Measurements from ENCODE around the gene TAF4. TPM values are rescaled to one million over a fixed set of nuclear protein-coding genes. Genes with fewer than 3 reads are reported as not detected.

Gene TAF4
- total and polyA plus RNA-seq, 2 of the 13 experiments (the other 11 are each of a cell fraction or from before 2014, with no cell fraction given), result 5.9 to 12.0 TPM

- no peak overlapping the region for H3K9ac ChIP-seq (ENCODE audit: insufficient read depth, low read depth, low read length)
- no peaks in the 10 kb centered on the region for H3K36me3 ChIP-seq (replicated peaks in 1 of 2; ENCODE audit: control insufficient read depth in 1 of 2, insufficient read depth in 2 of 2, low read length in 2 of 2)
- H3K79me2 ChIP-seq (ENCODE audit: insufficient read depth, low read length), result no peaks in the 10 kb centered on the region
- in situ Hi-C loops (cut with HindIII; ENCODE audit: extremely low pct_ligation_motif_present, low pct_unique_long_range_greater_than_20kb), result no loop called here
- POLR2A ChIA-PET, result no interaction called here
- WGBS (ENCODE audit: low lambda C conversion rate), result 19% methylated on average over 9 of the region's 9 CpGs
- ATAC-seq, result no peak
- no peaks in the 10 kb centered on the region; the same call in 1 of the 2 replicates for H4K20me1 ChIP-seq (ENCODE audit: insufficient read depth, low read length)
- no peak for FAIRE-seq
- no peak overlapping the region for H2AFZ ChIP-seq (ENCODE audit: low read length)
- no peak overlapping the region for H3K27ac ChIP-seq (ENCODE audit: extremely low read length, insufficient read depth, low read length)
- H3K4me3 ChIP-seq (replicated peaks in 1 of 3; ENCODE audit: insufficient read depth in 1 of 3, low read depth in 2 of 3, low read length in 3 of 3), result no peak overlapping the region
- CTCF ChIA-PET (ENCODE audit: low intra/inter-chr PET ratio, low total read pairs), result no interaction called here
- no TSS peak for BruUV-seq (replicated peaks)
- no peak overlapping the region for H3K4me2 ChIP-seq (ENCODE audit: low read depth, low read length)
- peaks cover 12 to 46% of the 10 kb centered on the region in 2 experiments for H3K27me3 ChIP-seq (ENCODE audit: control insufficient read depth in 1 of 2, insufficient read depth in 2 of 2, low read length in 2 of 2)
- no peaks in the 10 kb centered on the region for H3K9me3 ChIP-seq (ENCODE audit: low read length)
- DNase-seq (ENCODE audit: low spot score), result no peak
- intact Hi-C loops (cut with micrococcal nuclease; ENCODE audit: unreplicated experiment), result no loop called here
- H3K4me1 ChIP-seq (ENCODE audit: insufficient read depth, low read length), result no peaks in the 10 kb centered on the region
- TF ChIP-seq STAG1 (CRISPR knock-in tag; IDR thresholded peaks at IDR 0.05), result no peak
- no peak for TF ChIP-seq PRDM4 (CRISPR knock-in tag; IDR thresholded peaks at IDR 0.05; ENCODE audit: borderline replicate concordance)
- TF ChIP-seq ARNT2 (CRISPR knock-in tag; IDR thresholded peaks at IDR 0.05; ENCODE audit: low read depth), result no peak
- TF ChIP-seq YEATS2 (CRISPR knock-in tag; IDR thresholded peaks at IDR 0.05; ENCODE audit: borderline replicate concordance), result no peak
- peak; percentile 98 for TF ChIP-seq MNT (IDR thresholded peaks at IDR 0.05)
- no peak for TF ChIP-seq ZNF281 (CRISPR knock-in tag; IDR thresholded peaks at IDR 0.05; ENCODE audit: borderline replicate concordance)
- TF ChIP-seq SP5 (CRISPR knock-in tag; IDR thresholded peaks at IDR 0.05; ENCODE audit: borderline replicate concordance, low read depth), result no peak
- no peak for TF ChIP-seq FOXP4 (CRISPR knock-in tag; IDR thresholded peaks at IDR 0.05)
- no peak for TF ChIP-seq ZNF644 (CRISPR knock-in tag; IDR thresholded peaks at IDR 0.05; ENCODE audit: low read depth)
- TF ChIP-seq ISX (CRISPR knock-in tag; conservative IDR thresholded peaks at IDR 0.05), result no peak
- 0 out of 2 replicates have a peak, but pooled peaks have one; percentile 50 for TF ChIP-seq CENPT (CRISPR knock-in tag; IDR thresholded peaks at IDR 0.05; ENCODE audit: low read depth)
- no peak for TF ChIP-seq PREB (CRISPR knock-in tag; IDR thresholded peaks at IDR 0.05)
- no peak for TF ChIP-seq ZNF552 (CRISPR knock-in tag; IDR thresholded peaks at IDR 0.05; ENCODE audit: borderline replicate concordance)
- TF ChIP-seq THAP7 (CRISPR knock-in tag; IDR thresholded peaks at IDR 0.05), result no peak
Observed at GRCh38 chr20:61932199-61932592, 133.5 kb downstream of the TAF4 start.

Data from HepG2 (cell line).